ENCODE measurements around the gene CLCF1.

CLCF1 gene

GRCh38 chr11:67406969-67407687 is 33.7 kb upstream of the CLCF1 start:
- TF ChIP-seq CTCF (IDR thresholded peaks at IDR 0.05) = no peak

GRCh38 chr11:67406420-67406968 is 33.1 kb upstream of the CLCF1 start:
- no peak for TF ChIP-seq CTCF (IDR thresholded peaks at IDR 0.05)

GRCh38 chr11:67405688-67406339 is 32.4 kb upstream of the CLCF1 start:
- TF ChIP-seq CTCF (IDR thresholded peaks at IDR 0.05) = no peak

- no peak for TF ChIP-seq CTCF (IDR thresholded peaks at IDR 0.05)
These were observed 31.8 kb upstream of the CLCF1 start for GRCh38 chr11:67405196-67405567.

GRCh38 chr11:67404515-67405195 is 31.3 kb upstream of the CLCF1 start:
- TF ChIP-seq CTCF (IDR thresholded peaks at IDR 0.05) = no peak

GRCh38 chr11:67401495-67402191 is 28.2 kb upstream of the CLCF1 start, which contains the start of gene PPP1CA:
TSS of gene PPP1CA (minus strand) at chr11:67401858. CDS start at chr11:67401782, 76 bp downstream.
- TF ChIP-seq CTCF (IDR thresholded peaks at IDR 0.05) = peak; percentile 68

GRCh38 chr11:67400942-67401494 is 27.6 kb upstream of the CLCF1 start:
- TF ChIP-seq CTCF (IDR thresholded peaks at IDR 0.05) = no peak

All from LNCAP (cell line).